WERI-Rb-1 (cell line): Measurements from ENCODE around the gene FNDC11.

Source experiments
- DNase-seq: peaks from one replicate; pipeline ENCODE4 v3.0.0-alpha.2; 2020
- H3K27ac ChIP-seq: fragments of 250-450 bp; sonication (Bioruptor Pico); 2 replicates; pipeline ENCODE4 v1.5.1; 2020; ENCODE audit warnings: mild to moderate bottlenecking, moderate library complexity
- H3K27me3 ChIP-seq: fragments of 250-450 bp; sonication (Bioruptor Pico); 2 replicates; pipeline ENCODE4 v1.5.1; 2021; ENCODE audit warnings: mild to moderate bottlenecking, low read depth, moderate library complexity; ENCODE audit not compliant: insufficient read depth, severe bottlenecking
- H3K36me3 ChIP-seq: fragments of 250-450 bp; sonication (Bioruptor Pico); 2 replicates; pipeline ENCODE4 v1.5.1; 2020; ENCODE audit warnings: mild to moderate bottlenecking, moderate library complexity
- H3K4me3 ChIP-seq: 2 replicates; pipeline ENCODE4 v1.5.1; 2011; ENCODE audit warnings: low read depth, mild to moderate bottlenecking, control low read depth, low read length
- H3K9me3 ChIP-seq: fragments of 250-450 bp; sonication (Bioruptor Pico); 2 replicates; pipeline ENCODE4 v1.5.1; 2021; ENCODE audit warnings: mild to moderate bottlenecking, moderate library complexity; ENCODE audit not compliant: severe bottlenecking
- CTCF ChIP-seq: IDR thresholded peaks from 2 replicates; pipeline ENCODE4 v1.5.1; 2011; ENCODE audit warnings: low read depth, mild to moderate bottlenecking, control low read depth, inconsistent platforms, low read length

The FNDC11 gene

GRCh38 chr20:63533388-63533787 is 20.6 kb upstream of the FNDC11 start:
- Histone ChIP-seq H3K27ac (no peak overlapping the region; the same call in 1 of the 2 replicates), H3K4me3 (no peak overlapping the region), H3K9me3 (no peaks in the 10 kb centered on the region), H3K36me3 (no peaks in the 10 kb centered on the region), H3K27me3 (no peaks in the 10 kb centered on the region)
- no peak for TF ChIP-seq CTCF
- no peak for DNase-seq

- no peaks in the 10 kb centered on the region for H3K9me3 ChIP-seq
- H3K4me3 ChIP-seq = no peak overlapping the region
- H3K27ac ChIP-seq = no peak overlapping the region; the same call in 1 of the 2 replicates
- H3K27me3 ChIP-seq = no peaks in the 10 kb centered on the region
- H3K36me3 ChIP-seq = no peaks in the 10 kb centered on the region
- peak; percentile 9 for DNase-seq
- TF ChIP-seq CTCF = no peak
Measured at GRCh38 chr20:63533871-63534393, 20.0 kb upstream of the FNDC11 start.

DNA sequence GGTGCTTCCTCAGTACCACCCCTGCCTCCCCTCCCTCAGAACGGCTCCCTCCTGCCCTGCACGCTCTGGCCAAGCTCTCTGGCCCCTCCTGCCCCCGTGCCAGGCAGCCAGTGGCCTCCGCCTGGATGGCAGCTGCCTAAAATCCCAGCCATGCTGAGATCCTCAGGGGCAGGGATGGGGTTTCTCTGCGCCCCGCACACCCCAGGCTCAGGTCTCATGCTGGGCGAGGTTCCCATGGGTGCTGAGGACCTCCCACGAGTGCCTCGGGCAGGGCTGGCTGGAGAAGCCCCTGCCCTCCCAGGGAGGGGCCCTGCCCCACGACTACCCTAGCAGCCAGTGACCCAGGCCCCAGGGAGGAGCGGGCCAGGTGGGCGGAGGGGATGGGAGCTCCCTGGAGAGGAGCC is 19.5 kb upstream of the FNDC11 start:
- H3K9me3 ChIP-seq = no peaks in the 10 kb centered on the region
- H3K27me3 ChIP-seq = no peaks in the 10 kb centered on the region
- no peak overlapping the region for H3K4me3 ChIP-seq
- no peaks in the 10 kb centered on the region for H3K36me3 ChIP-seq
- no peak for TF ChIP-seq CTCF
- H3K27ac ChIP-seq = no peak overlapping the region
- no peak for DNase-seq

DNA sequence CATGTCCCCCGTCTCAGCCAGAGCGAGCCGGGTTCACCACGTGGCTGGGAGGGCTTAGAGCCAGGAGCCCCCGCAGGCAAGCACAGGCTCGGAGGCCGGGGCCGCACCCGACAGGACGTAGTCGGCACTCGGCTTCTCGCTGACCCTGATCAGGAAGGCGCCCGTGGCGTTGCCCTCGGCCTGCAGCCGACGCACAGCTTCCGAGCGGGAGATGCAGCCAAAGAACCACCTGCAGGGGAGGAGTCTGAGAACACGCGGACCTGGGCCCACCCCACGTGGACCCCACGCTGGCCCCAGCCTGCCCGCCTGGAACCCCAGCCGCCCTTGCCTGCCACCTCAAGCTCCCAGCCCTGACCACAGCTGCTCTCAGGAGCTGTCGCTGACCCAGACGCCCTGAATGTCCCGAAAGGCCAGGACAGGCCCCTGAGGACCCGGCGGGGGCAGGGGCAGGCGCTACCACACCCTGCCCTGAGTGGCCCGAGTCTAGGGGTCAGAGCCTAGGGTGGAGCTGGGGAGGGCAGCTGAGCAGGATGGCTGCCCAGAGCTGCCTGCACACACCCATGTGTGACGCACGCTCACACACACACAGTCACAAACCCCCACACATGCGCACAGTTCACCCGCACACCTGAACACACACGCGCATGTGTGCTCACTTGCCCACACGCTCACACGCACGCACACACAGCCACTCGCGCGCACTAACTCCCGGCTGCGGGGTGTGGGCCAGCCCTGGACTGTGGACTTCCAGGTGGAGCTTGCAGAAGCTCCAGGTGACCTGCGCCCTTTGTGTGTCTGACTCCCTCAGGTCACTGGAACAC is 18.9 kb upstream of the FNDC11 start:
- no peak overlapping the region for H3K27ac ChIP-seq
- H3K36me3 ChIP-seq = no peaks in the 10 kb centered on the region
- no peak for TF ChIP-seq CTCF
- DNase-seq = no peak
- no peak overlapping the region for H3K4me3 ChIP-seq
- no peaks in the 10 kb centered on the region for H3K9me3 ChIP-seq
- H3K27me3 ChIP-seq = no peaks in the 10 kb centered on the region

DNA sequence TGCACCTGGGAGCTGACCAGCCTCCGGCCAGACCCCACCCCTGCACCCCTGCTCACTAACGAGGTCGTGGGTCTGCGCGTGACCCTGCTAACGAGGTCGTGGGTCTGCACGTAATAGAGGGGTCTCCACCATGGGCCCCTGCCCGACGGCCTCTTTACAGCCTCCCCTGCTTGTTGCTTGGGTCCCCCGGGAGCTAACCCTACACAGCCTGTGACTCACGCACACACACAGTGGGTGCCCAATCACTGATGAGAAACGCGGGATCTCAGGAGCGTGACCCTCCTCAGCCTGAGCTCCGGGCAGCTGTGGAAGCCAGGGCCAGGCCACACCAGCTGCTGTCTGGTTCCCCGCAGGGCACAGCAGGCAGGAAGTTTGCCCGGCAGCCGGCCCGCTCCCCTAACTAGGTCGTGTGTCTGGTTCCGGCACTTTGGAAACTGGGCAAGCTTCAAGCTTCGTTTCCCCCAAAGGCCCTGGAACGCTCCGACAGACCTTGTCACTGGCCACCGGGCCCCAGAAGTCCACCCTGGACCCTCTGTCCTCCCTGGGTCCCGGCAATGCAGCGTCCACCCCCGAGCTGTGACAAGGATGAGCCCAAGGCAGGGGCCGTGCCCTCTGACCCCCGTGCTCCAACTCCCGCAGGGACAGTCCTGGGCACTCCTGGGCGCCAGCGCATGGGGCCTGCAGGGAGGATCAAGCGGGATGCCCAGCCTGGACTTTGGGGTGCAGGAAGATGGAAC is 17.6 kb upstream of the FNDC11 start:
- H3K27me3 ChIP-seq = no peaks in the 10 kb centered on the region
- no peak overlapping the region for H3K4me3 ChIP-seq
- DNase-seq = peak; percentile 15

More for the DNA sequence above, 17.6 kb upstream of the FNDC11 start:
- H3K36me3 ChIP-seq = no peaks in the 10 kb centered on the region
- TF ChIP-seq CTCF = no peak
- H3K9me3 ChIP-seq = no peaks in the 10 kb centered on the region
- H3K27ac ChIP-seq = no peak overlapping the region
